Fibroblast of the aortic adventitia (primary cell): ENCODE data around the gene CSF1. TPM values are rescaled to one million over a fixed set of nuclear protein-coding genes. Genes with fewer than 3 reads are reported as not detected.

Source experiments
- DNase-seq: peaks from one replicate; pipeline ENCODE4 v3.0.0-alpha.2; 2010; ENCODE audit warnings: low read depth
- H3K4me3 ChIP-seq: 2 replicates; pipeline ENCODE4 v1.5.1; 2011; ENCODE audit warnings: low read depth, mild to moderate bottlenecking, control low read depth, low read length, moderate library complexity
- total RNA-seq: library from RNA; depleted of rRNA; stranded (reverse); fragments of >200 nt; gene quantifications from 2 replicates; pipeline ENCODE4 v1.2.3, GENCODE V29; 2012; ENCODE audit warnings: low replicate concordance
- TF ChIP-seq, protein P1 (sequence below): IDR thresholded peaks from 2 replicates; pipeline ENCODE4 v1.5.1; 2011; ENCODE audit warnings: mild to moderate bottlenecking, low read length, control low read depth, inconsistent platforms; ENCODE audit not compliant: insufficient read depth

Gene CSF1
- total RNA-seq, 1 donor: 61.9 TPM

GRCh38 chr1:109902204-109902985 lies 8.3 kb upstream of the CSF1 start:
- no peak overlapping the region for H3K4me3 ChIP-seq
- no peak for DNase-seq
- TF ChIP-seq, protein P1, sequence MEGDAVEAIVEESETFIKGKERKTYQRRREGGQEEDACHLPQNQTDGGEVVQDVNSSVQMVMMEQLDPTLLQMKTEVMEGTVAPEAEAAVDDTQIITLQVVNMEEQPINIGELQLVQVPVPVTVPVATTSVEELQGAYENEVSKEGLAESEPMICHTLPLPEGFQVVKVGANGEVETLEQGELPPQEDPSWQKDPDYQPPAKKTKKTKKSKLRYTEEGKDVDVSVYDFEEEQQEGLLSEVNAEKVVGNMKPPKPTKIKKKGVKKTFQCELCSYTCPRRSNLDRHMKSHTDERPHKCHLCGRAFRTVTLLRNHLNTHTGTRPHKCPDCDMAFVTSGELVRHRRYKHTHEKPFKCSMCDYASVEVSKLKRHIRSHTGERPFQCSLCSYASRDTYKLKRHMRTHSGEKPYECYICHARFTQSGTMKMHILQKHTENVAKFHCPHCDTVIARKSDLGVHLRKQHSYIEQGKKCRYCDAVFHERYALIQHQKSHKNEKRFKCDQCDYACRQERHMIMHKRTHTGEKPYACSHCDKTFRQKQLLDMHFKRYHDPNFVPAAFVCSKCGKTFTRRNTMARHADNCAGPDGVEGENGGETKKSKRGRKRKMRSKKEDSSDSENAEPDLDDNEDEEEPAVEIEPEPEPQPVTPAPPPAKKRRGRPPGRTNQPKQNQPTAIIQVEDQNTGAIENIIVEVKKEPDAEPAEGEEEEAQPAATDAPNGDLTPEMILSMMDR: no peak

DNA sequence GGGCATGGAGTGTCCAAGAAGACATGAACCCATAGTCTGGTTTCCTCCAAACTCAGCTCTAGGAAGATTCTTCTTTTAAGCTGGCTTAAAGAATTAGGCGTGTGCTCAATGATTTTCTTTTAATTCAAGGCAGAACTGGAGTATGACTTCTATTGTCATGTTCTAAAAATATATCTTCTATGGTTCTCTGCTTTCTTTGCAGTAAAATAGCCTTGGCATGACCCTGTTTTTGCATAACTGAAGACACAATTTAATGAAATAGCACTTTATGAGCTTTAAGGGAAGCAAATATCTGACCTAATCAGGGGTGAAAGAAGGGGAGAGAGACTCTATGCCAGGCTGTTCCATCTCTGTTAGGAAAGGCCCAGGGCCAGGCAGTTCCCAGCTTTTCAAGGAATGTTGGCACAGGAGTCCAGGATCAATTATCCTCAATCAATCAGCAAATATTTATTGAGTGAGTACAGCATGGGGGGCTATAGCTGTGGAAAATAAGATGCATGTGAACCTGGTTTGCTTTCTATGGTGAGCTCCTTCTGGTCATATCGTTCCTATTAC lies 7.2 kb upstream of the CSF1 start:
- TF ChIP-seq, protein P1: no peak
- no peak for DNase-seq
- no peak overlapping the region for H3K4me3 ChIP-seq

DNA sequence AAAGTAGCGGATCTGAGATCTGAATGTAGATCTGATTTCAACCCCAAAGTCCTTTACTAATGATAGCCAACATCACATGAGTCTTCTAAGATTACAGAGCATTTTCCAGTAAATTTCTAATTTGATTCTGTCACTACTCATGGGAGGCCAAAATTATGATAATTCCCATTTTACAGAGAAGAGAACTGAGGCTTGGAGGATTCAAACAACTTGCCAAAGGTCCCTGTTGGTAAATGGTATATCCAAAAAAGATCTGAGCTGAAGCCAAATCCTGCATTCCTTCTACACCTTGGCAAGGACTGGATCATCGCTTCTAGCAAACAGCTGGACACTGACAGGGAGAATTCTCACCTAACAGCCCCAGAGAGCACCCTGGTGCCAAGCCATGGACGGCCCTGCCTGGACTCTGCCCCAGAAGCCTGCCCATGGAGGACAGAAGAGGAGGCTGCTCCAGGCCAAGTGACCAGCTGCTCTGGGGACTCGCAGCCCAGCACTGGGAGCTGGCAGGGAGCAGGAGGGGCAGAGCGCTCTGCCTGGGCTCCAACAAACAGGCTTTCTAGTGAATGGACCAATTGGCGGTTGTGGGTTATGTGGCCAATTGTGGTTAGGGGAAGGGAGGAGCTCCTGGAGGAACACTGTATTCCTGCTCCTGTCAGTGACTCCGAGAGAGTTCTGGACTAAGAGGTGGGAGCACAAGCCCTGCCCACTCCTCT lies 6.4 kb upstream of the CSF1 start:
- H3K4me3 ChIP-seq: no peak overlapping the region
- DNase-seq: no peak
- TF ChIP-seq, protein P1: no peak

DNA sequence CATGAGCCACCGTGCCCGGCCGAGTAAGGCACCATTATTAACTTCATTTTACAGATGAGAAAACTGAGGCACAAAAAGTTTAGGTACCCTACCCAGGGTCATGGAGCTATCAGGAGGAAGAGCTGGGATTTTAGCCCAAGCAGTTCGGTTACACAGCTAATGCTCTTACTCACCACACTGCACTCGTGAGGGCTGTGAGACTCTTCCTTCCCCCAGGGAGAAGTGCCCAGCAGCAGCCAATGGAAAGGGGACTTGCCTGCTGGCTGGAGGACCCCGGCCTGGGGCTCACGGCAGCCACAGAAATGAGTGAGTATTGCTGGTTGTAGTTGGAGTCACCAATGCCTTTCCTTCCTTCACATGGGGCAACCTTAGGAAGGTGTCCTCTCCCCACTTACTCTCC lies 5.2 kb upstream of the CSF1 start:
- H3K4me3 ChIP-seq: no peak overlapping the region
- DNase-seq: no peak
- TF ChIP-seq, protein P1: no peak

- no peak for DNase-seq
- TF ChIP-seq, protein P1: no peak
- no peak overlapping the region for H3K4me3 ChIP-seq
These were observed 4.3 kb upstream of the CSF1 start for GRCh38 chr1:109906160-109906838.

- TF ChIP-seq, protein P1: no peak
- DNase-seq: no peak
- no peak overlapping the region for H3K4me3 ChIP-seq
These were observed 3.8 kb upstream of the CSF1 start for GRCh38 chr1:109906839-109907180.
